Cardiac septum (tissue), 1 donor: Measurements from ENCODE around the gene TMEM140. TPM values are rescaled to one million over a fixed set of nuclear protein-coding genes. Genes with fewer than 3 reads are reported as not detected.

ENCODE experiments used
- DNase-seq: peaks from one replicate; pipeline ENCODE4 v3.0.0-alpha.2; 2020; ENCODE audit warnings: low spot score
- intact Hi-C: fragments of 100-400 bp; cut with DNase I; formaldehyde crosslinking; loops from one replicate; pipeline ENCODE4 v1.14.0; 2022
- total RNA-seq: library from RNA; stranded (reverse); fragmentation: NEBNext Ultra II Directional; extraction: Animal tissue kit (Norgen Biotek cat#: 25700); gene quantifications from one replicate; pipeline ENCODE4 v1.2.1, GENCODE V29; 2021
- donor health status: DM: no; HTN: no; CAD: no.

Gene TMEM140
- total RNA-seq, 1 donor from 2014 or later = 15.2 TPM

GRCh38 chr7:135188298-135188984, 40.6 kb downstream of the TMEM140 start:
- no peak for DNase-seq
- intact Hi-C loops = no loop called here

- no peak for DNase-seq
- intact Hi-C loops = no loop called here
Observed at GRCh38 chr7:135189221-135189662, 41.4 kb downstream of the TMEM140 start.

GRCh38 chr7:135189961-135190360, 42.1 kb downstream of the TMEM140 start:
- no peak for DNase-seq
- intact Hi-C loops = no loop called here

- intact Hi-C loops = no loop called here
- DNase-seq = no peak
Observed at GRCh38 chr7:135190703-135191102, 42.8 kb downstream of the TMEM140 start.

GRCh38 chr7:135192914-135193536, 45.2 kb downstream of the TMEM140 start:
- intact Hi-C loops = no loop called here
- no peak for DNase-seq

- no peak for DNase-seq
- intact Hi-C loops = no loop called here
Observed at GRCh38 chr7:135193615-135194081, 45.8 kb downstream of the TMEM140 start.

- DNase-seq = no peak
- intact Hi-C loops = no loop called here
Observed at GRCh38 chr7:135194494-135195095, 46.7 kb downstream of the TMEM140 start.

- intact Hi-C loops = no loop called here
- no peak for DNase-seq
Observed at GRCh38 chr7:135195156-135195555, 47.3 kb downstream of the TMEM140 start.

- intact Hi-C loops = no loop called here
- DNase-seq = no peak
Observed at GRCh38 chr7:135195968-135196629, 48.2 kb downstream of the TMEM140 start.

- intact Hi-C loops = no loop called here
- DNase-seq = no peak
Observed at GRCh38 chr7:135197343-135197742, 49.5 kb downstream of the TMEM140 start.

- DNase-seq = no peak
- intact Hi-C loops = no loop called here
Observed at GRCh38 chr7:135197906-135198655, 50.2 kb downstream of the TMEM140 start.

GRCh38 chr7:135199439-135199838, 51.6 kb downstream of the TMEM140 start:
- intact Hi-C loops = no loop called here
- DNase-seq = no peak

- intact Hi-C loops = no loop called here
- no peak for DNase-seq
Observed at GRCh38 chr7:135200821-135201331, 53.0 kb downstream of the TMEM140 start.

- no peak for DNase-seq
Observed at GRCh38 chr7:135201350-135201749, 53.5 kb downstream of the TMEM140 start.

GRCh38 chr7:135204341-135204749, 56.5 kb downstream of the TMEM140 start:
- no peak for DNase-seq
- intact Hi-C loops = no loop called here

More at GRCh38 chr7:135201350-135201749, 53.5 kb downstream of the TMEM140 start:
- intact Hi-C loops = no loop called here

GRCh38 chr7:135204876-135205275, 57.0 kb downstream of the TMEM140 start:
- DNase-seq = no peak
- intact Hi-C loops = no loop called here

- peak; percentile 70 for DNase-seq
- intact Hi-C loops = no loop called here
Observed at GRCh38 chr7:135205850-135206249, 58.0 kb downstream of the TMEM140 start.

- intact Hi-C loops = no loop called here
Observed at GRCh38 chr7:135206941-135207391, 59.1 kb downstream of the TMEM140 start.

GRCh38 chr7:135207406-135208101, 59.7 kb downstream of the TMEM140 start:
- intact Hi-C loops = no loop called here
- no peak for DNase-seq

More at GRCh38 chr7:135206941-135207391, 59.1 kb downstream of the TMEM140 start:
- no peak for DNase-seq
